ENCODE measurements around the gene ZDHHC8. TPM values are rescaled to one million over a fixed set of nuclear protein-coding genes. Genes with fewer than 3 reads are reported as not detected.

Gene ZDHHC8
- total RNA-seq, 2 donors from 2014 or later = 27.9 to 34.1 TPM

GRCh38 chr22:20130731-20131596 is 640 bp upstream of the ZDHHC8 start:
- peak overlapping the region; percentile 66 to 96 for H3K9ac ChIP-seq (ENCODE audit: low read depth in 2 of 2, low read length in 2 of 2)

GRCh38 chr22:20131859-20132685 is 468 bp downstream of the ZDHHC8 start:
- intact Hi-C loops (cut with DNase I) = no loop called here
- no peak for TF ChIP-seq CTCF (IDR thresholded peaks at IDR 0.05)

More at GRCh38 chr22:20130731-20131596, 640 bp upstream of the ZDHHC8 start:
- TF ChIP-seq CTCF (IDR thresholded peaks at IDR 0.05) = no peak
- intact Hi-C loops (cut with DNase I) = no loop called here
- peak overlapping the region; percentile 89 for H3K27ac ChIP-seq
- peak; percentile 80 for DNase-seq
- H3K4me1 ChIP-seq = peaks cover 10% of the 10 kb centered on the region
- H3K27me3 ChIP-seq = no peaks in the 10 kb centered on the region
- no peaks in the 10 kb centered on the region for H3K9me3 ChIP-seq
- peak overlapping the region; percentile 95 for H3K4me3 ChIP-seq
- no peaks in the 10 kb centered on the region for H3K36me3 ChIP-seq

GRCh38 chr22:20132686-20133246 is 1.2 kb downstream of the ZDHHC8 start:
- H3K4me1 ChIP-seq = peaks cover 10% of the 10 kb centered on the region
- H3K9me3 ChIP-seq = no peaks in the 10 kb centered on the region
- H3K9ac ChIP-seq (ENCODE audit: low read depth in 2 of 2, low read length in 2 of 2) = peak overlapping the region; percentile 74 to 83
- no peak for TF ChIP-seq CTCF (IDR thresholded peaks at IDR 0.05)
- intact Hi-C loops (cut with DNase I) = no loop called here
- H3K4me3 ChIP-seq = peak overlapping the region; percentile 91
- no peaks in the 10 kb centered on the region for H3K36me3 ChIP-seq
- no peak overlapping the region for H3K27ac ChIP-seq
- no peak for DNase-seq
- no peaks in the 10 kb centered on the region for H3K27me3 ChIP-seq

More at GRCh38 chr22:20131859-20132685, 468 bp downstream of the ZDHHC8 start:
- no peak for DNase-seq
- Histone ChIP-seq H3K4me3 (peak overlapping the region; percentile 91), H3K27me3 (no peaks in the 10 kb centered on the region), H3K4me1 (peaks cover 10% of the 10 kb centered on the region), H3K36me3 (no peaks in the 10 kb centered on the region), H3K9ac (ENCODE audit: low read depth in 2 of 2, low read length in 2 of 2) (peak overlapping the region; percentile 74 to 83), H3K9me3 (no peaks in the 10 kb centered on the region), H3K27ac (no peak overlapping the region)

- H3K4me3 ChIP-seq = no peak overlapping the region
- H3K9me3 ChIP-seq = no peaks in the 10 kb centered on the region
- DNase-seq = no peak
- no peak for TF ChIP-seq CTCF (IDR thresholded peaks at IDR 0.05)
- H3K27ac ChIP-seq = no peak overlapping the region
- no peak overlapping the region for H3K9ac ChIP-seq (ENCODE audit: low read depth in 2 of 2, low read length in 2 of 2)
- no peaks in the 10 kb centered on the region for H3K27me3 ChIP-seq
- H3K4me1 ChIP-seq = peaks cover 10% of the 10 kb centered on the region
- H3K36me3 ChIP-seq = no peaks in the 10 kb centered on the region
- intact Hi-C loops (cut with DNase I) = no loop called here
These were observed 2.4 kb downstream of the ZDHHC8 start for GRCh38 chr22:20133930-20134549.

- intact Hi-C loops (cut with DNase I) = no loop called here
- H3K4me3 ChIP-seq = no peak overlapping the region
- H3K27me3 ChIP-seq = no peaks in the 10 kb centered on the region
- no peak for TF ChIP-seq CTCF (IDR thresholded peaks at IDR 0.05)
- no peak for DNase-seq
- H3K36me3 ChIP-seq = no peaks in the 10 kb centered on the region
- H3K9ac ChIP-seq (ENCODE audit: low read depth in 2 of 2, low read length in 2 of 2) = no peak overlapping the region
- H3K9me3 ChIP-seq = no peaks in the 10 kb centered on the region
- no peak overlapping the region for H3K27ac ChIP-seq
- H3K4me1 ChIP-seq = peaks cover 10% of the 10 kb centered on the region
These were observed 3.7 kb downstream of the ZDHHC8 start for GRCh38 chr22:20135265-20135664.
